Hematopoietic multipotent progenitor cell treated with erythropoietin and hydrocortisone succinate and interleukin-3 and kit ligand, for 4 days (in vitro differentiated cells): ENCODE data around the gene TMEM53.
A peak's percentile ranks its signal among the peaks of the same experiment; 100 is the strongest.

Experiments
- DNase-seq: peaks from one replicate; pipeline ENCODE4 v3.0.0-alpha.2; 2015

The TMEM53 gene

GRCh38 chr1:44645476-44646244 is 28.6 kb downstream of the TMEM53 start:
- DNase-seq, result no peak

- DNase-seq, result no peak
These were observed 29.5 kb downstream of the TMEM53 start for GRCh38 chr1:44644806-44645205.

GRCh38 chr1:44643721-44644334 is 30.5 kb downstream of the TMEM53 start:
- no peak for DNase-seq

DNA sequence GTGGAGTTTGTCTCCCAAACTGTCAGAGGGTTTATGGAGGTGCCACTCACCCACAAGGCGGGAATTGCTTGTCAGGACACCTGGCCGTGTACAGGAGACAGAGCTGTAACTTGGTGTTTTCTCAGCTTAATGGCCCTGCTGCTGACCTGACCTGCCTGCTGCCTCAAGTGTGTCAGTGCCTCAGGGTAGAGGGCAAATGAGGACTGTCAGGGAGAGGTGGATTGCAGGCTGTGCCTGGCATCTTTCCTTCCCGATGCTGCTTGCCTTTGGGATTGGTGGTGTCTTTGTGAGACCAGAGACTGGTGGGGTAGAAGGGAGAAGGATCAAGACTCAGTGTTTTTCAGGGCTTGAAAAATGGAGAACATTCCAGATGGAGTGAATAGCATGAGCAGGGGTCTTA is 31.4 kb downstream of the TMEM53 start:
- no peak for DNase-seq

DNA sequence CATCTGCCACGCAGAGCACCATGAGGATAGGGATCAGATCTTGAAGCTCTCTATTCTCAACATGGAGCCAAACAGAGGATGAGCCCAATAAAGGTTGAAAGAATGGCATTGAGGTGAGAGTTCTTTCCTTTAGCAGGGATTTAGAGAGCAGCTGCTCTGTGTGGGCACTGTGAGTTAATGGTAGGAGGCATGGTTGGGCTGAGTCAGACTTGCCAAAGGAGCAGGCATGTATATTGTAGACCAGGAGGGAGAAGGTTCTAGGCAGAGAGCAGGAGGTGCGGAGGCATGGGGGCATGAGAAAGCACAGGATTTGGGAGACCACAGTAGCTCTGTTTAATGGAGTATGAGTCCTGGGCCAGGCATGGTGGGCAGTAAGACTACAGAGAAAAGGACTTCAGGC is 32.0 kb downstream of the TMEM53 start:
- no peak for DNase-seq

GRCh38 chr1:44641126-44642102 is 32.9 kb downstream of the TMEM53 start:
- no peak for DNase-seq

- DNase-seq, result no peak
These were observed 34.0 kb downstream of the TMEM53 start for GRCh38 chr1:44640200-44640853.

GRCh38 chr1:44637702-44638411 is 36.4 kb downstream of the TMEM53 start:
- DNase-seq, result peak; percentile 94

DNA sequence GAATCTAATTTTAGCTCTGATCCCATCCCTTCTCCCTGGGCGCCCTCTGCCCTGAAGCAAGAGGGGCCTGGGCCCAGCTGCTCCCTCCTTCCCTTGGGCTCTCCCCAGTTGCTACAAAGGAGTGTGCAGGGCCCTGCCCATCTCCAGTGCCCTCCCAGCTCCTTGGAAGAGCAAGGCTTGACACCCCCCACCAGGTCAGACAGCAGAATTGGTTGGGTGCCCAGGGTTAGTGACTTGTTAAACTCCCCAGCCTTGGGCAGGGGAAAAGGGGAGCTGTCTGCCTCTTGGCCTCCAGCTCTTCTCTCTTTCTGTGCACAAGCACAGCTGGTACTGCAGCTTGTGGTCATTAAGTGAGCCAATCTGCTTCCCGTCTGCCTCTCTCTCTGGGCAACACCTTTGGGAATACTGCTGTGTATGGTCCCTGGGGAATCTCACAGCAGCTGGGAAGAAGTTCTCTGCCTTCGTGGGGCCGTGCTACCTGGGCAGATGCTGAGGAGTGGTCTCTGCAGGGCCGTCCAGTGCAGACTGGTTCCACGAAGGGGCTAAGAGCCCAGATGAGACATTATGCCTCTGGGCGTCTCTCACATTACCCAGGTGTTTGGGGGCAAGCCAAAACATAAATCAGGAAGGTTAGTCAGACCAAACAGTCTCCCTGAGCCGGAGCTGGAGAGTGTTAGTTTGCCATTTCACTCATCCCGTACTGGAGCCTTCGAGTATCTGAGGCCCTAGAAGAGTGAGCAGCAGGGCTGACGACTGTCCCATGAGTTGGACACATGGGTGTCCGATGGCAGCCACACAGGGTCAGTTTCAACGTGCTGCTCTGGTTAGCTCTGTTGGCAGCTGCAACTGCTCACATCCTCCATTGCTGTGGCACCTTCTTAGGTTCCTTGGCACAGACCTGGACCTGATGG is 37.3 kb downstream of the TMEM53 start:
- peak; percentile 64 for DNase-seq

DNA sequence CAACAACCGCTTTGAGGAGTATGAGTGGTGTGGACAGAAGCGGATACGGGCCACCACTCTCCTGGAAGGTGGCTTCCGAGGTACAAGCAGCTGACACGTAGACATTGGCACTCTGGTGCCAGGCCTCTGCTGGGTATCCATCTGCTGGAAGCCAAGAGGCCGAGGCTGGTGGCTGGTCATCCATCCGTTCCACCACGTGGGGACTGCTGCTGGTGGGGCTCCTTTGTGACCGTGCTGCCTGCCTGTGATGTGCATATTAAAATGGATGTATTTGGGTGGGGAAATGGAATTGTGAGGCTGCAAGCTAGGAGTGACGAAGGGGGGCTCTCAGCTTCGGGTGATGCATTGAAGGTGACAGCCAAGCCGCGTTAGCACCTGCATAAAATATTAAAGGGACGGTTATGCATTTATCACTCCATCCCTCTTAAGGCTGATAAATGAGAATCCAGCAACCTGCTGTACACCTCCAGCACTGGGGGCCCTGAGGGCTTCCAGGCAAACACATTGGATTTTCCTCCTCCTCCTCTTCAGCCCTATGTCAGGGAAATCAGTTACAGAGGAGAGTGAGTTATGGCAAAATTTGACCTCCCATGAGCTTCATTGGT is 38.1 kb downstream of the TMEM53 start:
- no peak for DNase-seq

GRCh38 chr1:44635439-44635838 is 38.8 kb downstream of the TMEM53 start:
- no peak for DNase-seq

DNA sequence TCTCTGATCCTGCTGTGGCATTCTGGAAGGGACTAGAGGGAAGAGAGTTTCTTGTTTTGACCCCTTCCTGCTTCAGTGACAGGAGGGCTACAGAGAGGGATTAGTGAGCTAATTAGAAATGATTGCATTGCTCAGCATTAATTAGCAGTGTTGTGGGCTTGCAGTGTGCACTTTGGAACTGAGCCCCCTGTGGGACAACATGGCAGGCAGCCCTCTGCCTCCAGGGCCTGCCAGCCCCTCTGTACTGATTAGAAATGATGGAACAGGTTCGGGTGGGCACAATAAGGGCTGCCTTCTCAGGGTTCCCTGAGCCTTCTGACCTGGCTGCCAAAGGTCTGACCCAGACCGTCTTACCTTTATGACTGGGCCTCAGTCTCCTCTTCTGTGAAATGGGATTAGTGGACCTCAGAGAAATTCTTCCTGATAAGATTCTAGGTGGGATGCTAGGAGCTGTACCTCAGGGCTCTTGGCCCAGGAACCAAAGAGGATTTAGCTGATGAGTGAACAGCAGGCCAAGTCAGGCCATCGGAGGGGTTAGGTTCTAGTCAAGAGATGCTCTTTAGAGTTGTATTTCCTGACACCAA is 39.6 kb downstream of the TMEM53 start:
- no peak for DNase-seq

DNA sequence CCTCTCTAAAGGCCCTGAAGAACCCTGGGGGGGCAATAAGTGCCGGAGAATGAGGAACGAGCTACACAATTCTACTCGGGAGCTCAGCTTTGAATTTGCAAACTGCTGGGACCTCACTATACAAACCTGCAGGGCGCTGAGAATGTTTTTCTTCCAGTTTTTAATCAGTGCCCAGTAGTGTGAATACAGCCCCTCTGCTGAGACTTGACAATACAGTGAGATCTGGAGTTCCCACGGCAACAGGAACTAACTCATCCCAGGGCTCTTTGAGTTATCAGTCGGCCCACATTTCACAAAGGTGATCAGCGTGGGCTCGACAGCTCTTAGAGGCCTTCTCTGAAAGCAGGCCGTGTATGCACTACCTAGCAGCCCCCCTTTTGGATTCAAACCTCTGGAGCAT is 41.7 kb downstream of the TMEM53 start:
- peak; percentile 75 for DNase-seq

GRCh38 chr1:44631647-44632539 is 42.4 kb downstream of the TMEM53 start:
- DNase-seq, result peak; percentile 96

GRCh38 chr1:44631333-44631646 is 43.0 kb downstream of the TMEM53 start:
- no peak for DNase-seq

DNA sequence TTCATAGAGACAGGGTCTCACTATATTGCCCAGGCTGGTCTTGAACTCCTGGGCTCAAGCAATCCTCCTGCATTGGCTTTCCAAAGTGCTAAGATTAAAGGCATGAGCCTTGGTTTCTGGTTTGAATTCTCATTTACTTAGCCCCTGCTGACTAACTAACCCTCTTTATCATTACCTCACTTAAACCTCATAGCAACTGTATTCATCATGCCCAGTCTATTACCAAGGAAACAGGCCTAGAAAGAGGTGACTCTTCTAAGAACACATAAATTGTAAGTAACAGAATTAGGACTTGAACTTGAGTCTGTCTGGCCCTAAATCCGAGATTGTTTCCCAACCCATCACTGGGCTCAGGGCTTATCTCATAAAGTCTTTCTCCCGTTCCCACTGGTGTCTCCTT is 44.2 kb downstream of the TMEM53 start:
- DNase-seq, result no peak

- no peak for DNase-seq
These were observed 45.1 kb downstream of the TMEM53 start for GRCh38 chr1:44628962-44629756.

DNA sequence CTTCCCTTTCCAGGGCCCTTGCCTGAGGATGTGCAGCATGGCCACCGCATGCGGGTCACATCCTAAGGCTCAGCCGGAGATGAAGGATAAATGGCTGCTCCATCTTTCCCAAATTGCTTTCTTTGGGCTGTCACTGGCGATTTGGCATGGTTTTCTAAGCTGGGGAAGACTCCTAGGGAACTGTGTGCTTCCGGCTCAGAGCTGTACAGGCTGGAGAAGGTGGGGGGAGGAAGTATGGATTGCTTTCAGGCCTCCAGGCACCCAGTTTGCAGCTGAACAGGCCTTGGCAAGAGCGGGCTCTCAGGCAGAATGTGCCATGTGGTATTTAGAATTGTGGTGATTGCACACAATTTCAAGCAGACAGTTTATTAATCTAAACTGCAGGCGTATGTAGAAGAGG is 48.9 kb downstream of the TMEM53 start:
- no peak for DNase-seq
